ENCODE data around the gene RPL28.

DNA sequence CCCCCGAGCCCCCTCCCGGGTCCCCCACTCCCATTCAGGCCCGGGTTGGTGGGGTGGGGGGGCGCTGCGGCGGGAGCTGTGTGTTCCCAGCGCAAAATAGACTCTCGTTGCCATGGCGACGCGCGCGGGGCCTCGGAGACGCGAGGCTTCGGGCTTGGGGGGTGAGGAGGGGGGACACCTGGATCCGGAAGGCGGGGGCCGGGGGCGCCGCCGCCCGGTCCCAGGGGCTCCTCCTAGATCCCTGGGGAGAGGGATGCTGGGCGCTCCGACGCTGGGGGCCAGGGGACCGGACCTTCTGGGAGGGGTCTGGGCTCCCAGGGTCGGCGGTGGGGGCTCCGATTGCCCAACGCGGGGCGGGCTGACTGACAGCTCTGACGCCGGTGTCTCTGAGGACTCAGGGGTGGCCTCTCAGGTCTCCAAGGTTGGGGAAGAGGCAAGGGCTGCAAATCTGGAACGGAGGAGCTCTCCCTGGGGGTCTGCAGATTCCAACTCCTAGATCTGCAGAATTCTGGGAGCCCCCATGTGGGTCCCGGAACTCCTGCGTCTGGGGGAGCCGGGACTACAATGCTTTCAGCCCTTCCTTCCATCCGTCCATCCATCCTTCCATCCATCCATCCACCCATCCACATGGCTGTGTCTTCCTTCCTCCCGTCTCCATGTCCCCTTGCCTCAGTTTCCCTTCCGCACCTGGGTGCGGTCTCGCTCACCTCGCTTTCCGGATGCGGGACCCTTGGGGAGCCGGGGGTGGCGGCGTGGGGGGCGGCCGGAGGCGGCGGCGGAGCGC, 66.4 kb downstream of the RPL28 start:
- no peak for TF ChIP-seq TAF1 (IDR thresholded peaks at IDR 0.05; ENCODE audit: borderline replicate concordance, insufficient read depth, low read length)
- TF ChIP-seq POLR2AphosphoS5 (IDR thresholded peaks at IDR 0.05; ENCODE audit: low read depth, low read length), result no peak
- TF ChIP-seq, protein P1, sequence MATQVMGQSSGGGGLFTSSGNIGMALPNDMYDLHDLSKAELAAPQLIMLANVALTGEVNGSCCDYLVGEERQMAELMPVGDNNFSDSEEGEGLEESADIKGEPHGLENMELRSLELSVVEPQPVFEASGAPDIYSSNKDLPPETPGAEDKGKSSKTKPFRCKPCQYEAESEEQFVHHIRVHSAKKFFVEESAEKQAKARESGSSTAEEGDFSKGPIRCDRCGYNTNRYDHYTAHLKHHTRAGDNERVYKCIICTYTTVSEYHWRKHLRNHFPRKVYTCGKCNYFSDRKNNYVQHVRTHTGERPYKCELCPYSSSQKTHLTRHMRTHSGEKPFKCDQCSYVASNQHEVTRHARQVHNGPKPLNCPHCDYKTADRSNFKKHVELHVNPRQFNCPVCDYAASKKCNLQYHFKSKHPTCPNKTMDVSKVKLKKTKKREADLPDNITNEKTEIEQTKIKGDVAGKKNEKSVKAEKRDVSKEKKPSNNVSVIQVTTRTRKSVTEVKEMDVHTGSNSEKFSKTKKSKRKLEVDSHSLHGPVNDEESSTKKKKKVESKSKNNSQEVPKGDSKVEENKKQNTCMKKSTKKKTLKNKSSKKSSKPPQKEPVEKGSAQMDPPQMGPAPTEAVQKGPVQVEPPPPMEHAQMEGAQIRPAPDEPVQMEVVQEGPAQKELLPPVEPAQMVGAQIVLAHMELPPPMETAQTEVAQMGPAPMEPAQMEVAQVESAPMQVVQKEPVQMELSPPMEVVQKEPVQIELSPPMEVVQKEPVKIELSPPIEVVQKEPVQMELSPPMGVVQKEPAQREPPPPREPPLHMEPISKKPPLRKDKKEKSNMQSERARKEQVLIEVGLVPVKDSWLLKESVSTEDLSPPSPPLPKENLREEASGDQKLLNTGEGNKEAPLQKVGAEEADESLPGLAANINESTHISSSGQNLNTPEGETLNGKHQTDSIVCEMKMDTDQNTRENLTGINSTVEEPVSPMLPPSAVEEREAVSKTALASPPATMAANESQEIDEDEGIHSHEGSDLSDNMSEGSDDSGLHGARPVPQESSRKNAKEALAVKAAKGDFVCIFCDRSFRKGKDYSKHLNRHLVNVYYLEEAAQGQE (IDR thresholded peaks at IDR 0.05; ENCODE audit: insufficient read depth in 1 of 2, low read depth in 2 of 2, low read length in 2 of 2), result no peak
- no peak for TF ChIP-seq SIN3A (IDR thresholded peaks at IDR 0.05; ENCODE audit: borderline replicate concordance, insufficient read depth, low read length)

Data from PFSK-1 (cell line).